GM12873 (cell line): ENCODE data around the gene IKZF1.

Source experiments
- TF ChIP-seq, protein P1 (sequence below): IDR thresholded peaks from 2 replicates; pipeline ENCODE4 v1.5.1; 2012; ENCODE audit warnings: low read depth, mild to moderate bottlenecking, moderate library complexity, low read length, control low read depth; ENCODE audit not compliant: insufficient read depth; ENCODE audit errors: missing control alignments

IKZF1 gene

GRCh38 chr7:50295133-50295532 is 9.4 kb upstream of the IKZF1 start:
- TF ChIP-seq, protein P1, sequence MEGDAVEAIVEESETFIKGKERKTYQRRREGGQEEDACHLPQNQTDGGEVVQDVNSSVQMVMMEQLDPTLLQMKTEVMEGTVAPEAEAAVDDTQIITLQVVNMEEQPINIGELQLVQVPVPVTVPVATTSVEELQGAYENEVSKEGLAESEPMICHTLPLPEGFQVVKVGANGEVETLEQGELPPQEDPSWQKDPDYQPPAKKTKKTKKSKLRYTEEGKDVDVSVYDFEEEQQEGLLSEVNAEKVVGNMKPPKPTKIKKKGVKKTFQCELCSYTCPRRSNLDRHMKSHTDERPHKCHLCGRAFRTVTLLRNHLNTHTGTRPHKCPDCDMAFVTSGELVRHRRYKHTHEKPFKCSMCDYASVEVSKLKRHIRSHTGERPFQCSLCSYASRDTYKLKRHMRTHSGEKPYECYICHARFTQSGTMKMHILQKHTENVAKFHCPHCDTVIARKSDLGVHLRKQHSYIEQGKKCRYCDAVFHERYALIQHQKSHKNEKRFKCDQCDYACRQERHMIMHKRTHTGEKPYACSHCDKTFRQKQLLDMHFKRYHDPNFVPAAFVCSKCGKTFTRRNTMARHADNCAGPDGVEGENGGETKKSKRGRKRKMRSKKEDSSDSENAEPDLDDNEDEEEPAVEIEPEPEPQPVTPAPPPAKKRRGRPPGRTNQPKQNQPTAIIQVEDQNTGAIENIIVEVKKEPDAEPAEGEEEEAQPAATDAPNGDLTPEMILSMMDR = no peak

DNA sequence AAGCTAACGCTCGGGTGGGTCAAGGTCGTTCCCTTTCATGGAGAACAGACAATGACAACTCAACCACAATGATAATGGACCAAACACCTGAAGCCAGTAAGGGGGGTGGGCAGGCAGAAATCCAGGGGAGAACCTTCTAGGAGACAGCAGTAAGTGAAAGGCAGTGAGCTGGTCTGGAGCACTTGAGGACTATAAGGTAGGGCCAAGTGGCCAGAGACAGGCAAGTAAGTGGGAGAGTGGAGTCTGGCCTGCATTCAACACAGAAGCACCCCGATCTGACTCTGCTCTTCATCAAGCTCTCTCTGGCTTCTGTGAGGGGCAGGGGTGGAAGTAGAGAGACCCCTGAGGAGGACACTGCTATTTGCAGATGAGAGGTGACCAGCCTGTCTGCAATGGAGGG is 7.7 kb upstream of the IKZF1 start:
- TF ChIP-seq, protein P1 = no peak

DNA sequence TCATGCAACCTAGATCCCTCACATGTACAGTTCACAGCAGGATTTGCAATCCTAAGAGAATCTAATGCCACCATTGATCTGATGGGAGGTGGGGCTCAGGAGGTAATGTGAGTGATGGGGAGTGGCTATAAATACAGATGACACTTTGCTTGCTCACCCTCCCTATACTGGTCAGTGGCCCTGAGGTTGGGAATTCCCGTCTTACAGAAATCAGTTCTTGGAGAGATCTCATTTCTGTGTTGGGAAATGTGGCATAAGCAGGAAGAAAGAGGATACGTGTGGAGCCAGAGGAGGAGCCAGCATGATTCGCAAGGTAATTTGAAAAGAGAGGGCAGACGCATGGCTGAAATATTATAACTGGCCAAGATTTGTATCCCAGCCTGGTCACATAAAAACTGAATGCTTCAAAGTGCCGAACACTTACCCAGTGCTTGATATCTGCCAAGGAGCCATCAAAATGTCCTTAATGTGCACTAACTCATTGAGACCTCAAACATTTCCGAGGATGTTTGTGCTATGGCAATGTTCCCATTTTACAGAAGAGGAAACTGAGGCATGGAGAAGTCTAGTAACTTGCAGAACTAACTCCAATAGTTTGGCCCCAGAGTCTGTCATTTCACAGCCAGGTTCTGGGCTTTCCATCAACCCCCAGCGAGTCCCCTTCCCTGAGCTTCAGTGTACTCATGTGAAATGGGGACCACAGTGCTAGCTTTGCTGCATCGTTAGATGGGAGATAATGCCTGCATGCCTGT is 5.5 kb upstream of the IKZF1 start:
- TF ChIP-seq, protein P1 = no peak

GRCh38 chr7:50300336-50300735 is 4.2 kb upstream of the IKZF1 start:
- TF ChIP-seq, protein P1 = no peak

GRCh38 chr7:50302486-50303334 is 1.8 kb upstream of the IKZF1 start:
- TF ChIP-seq, protein P1 = peak; percentile 22

DNA sequence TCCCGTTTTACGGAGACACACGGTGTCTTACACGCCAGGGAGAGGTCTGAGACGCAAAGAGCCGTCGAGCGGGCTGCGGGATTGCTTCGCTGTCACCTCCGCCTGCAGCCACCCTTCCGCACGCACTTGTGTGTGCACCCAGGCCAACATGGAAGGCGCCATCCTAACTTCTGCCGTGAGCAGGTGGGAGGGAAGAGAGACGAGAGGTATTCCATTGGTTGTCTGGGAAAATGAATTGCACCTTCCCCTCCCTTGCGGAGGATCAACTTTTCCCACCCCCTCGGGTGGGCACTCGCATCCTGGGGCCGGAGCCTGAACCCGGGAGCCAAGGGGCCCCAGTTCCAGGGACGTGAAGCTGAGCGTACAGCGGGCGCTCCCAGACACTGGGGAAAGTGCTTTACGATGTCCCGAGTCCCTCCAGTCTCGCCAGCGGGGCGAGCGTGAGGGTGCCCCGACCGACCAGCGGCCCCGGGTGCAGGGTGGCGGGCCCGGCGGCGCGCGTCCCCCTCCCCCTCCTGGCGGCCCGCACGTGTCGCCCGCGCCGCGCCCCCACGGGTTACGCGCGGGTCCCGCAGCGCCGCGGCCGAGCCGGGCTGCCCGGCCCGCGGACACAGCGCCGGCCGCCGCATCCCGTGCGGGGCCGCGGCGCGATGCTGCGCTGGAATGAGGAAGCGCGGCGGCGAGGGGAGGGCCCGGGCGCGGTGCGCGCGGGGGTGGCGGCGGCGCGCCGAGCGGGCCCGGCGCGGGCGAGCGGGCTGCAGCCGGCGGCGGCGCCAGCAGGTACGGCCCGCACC is 984 bp upstream of the IKZF1 start:
- TF ChIP-seq, protein P1 = no peak
